ENCODE results near the gene TTC32. TPM values are rescaled to one million over a fixed set of nuclear protein-coding genes. Genes with fewer than 3 reads are reported as not detected.
A peak's percentile ranks its signal among the peaks of the same experiment; 100 is the strongest.

TTC32 gene
- total RNA-seq, 2 experiments from 2014 or later = 21.6 to 24.2 TPM

- peaks cover 22% of the 10 kb centered on the region for H3K36me3 Mint-ChIP-seq (ENCODE audit: low read depth)
Observed at GRCh38 chr2:19914266-19914975, 12.6 kb upstream of the TTC32 start.

GRCh38 chr2:19911808-19912509, 10.2 kb upstream of the TTC32 start:
- no peak for DNase-seq
- TF ChIP-seq, protein P1, sequence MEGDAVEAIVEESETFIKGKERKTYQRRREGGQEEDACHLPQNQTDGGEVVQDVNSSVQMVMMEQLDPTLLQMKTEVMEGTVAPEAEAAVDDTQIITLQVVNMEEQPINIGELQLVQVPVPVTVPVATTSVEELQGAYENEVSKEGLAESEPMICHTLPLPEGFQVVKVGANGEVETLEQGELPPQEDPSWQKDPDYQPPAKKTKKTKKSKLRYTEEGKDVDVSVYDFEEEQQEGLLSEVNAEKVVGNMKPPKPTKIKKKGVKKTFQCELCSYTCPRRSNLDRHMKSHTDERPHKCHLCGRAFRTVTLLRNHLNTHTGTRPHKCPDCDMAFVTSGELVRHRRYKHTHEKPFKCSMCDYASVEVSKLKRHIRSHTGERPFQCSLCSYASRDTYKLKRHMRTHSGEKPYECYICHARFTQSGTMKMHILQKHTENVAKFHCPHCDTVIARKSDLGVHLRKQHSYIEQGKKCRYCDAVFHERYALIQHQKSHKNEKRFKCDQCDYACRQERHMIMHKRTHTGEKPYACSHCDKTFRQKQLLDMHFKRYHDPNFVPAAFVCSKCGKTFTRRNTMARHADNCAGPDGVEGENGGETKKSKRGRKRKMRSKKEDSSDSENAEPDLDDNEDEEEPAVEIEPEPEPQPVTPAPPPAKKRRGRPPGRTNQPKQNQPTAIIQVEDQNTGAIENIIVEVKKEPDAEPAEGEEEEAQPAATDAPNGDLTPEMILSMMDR (IDR thresholded peaks at IDR 0.05) = no peak
- Mint-ChIP-seq H3K4me3 (no peak overlapping the region), H3K9me3 (no peaks in the 10 kb centered on the region), H3K4me1 (ENCODE audit: low read depth) (no peaks in the 10 kb centered on the region), H3K36me3 (ENCODE audit: low read depth) (peaks cover 12% of the 10 kb centered on the region), H3K27me3 (no peaks in the 10 kb centered on the region), H3K27ac (no peak overlapping the region)
- POLR2A ChIA-PET = no interaction called here
- intact Hi-C loops (cut with micrococcal nuclease) = no loop called here
- CTCF ChIA-PET = no interaction called here
- no peak for ATAC-seq

More at GRCh38 chr2:19914266-19914975, 12.6 kb upstream of the TTC32 start:
- POLR2A ChIA-PET = no interaction called here
- ATAC-seq (no peak), DNase-seq (no peak)
- no peak overlapping the region for H3K4me3 Mint-ChIP-seq
- no peaks in the 10 kb centered on the region for H3K4me1 Mint-ChIP-seq (ENCODE audit: low read depth)
- TF ChIP-seq, protein P1 (IDR thresholded peaks at IDR 0.05) = no peak
- CTCF ChIA-PET = no interaction called here
- intact Hi-C loops (cut with micrococcal nuclease) = no loop called here
- no peaks in the 10 kb centered on the region for H3K27me3 Mint-ChIP-seq
- H3K9me3 Mint-ChIP-seq = no peaks in the 10 kb centered on the region
- no peak overlapping the region for H3K27ac Mint-ChIP-seq

DNA sequence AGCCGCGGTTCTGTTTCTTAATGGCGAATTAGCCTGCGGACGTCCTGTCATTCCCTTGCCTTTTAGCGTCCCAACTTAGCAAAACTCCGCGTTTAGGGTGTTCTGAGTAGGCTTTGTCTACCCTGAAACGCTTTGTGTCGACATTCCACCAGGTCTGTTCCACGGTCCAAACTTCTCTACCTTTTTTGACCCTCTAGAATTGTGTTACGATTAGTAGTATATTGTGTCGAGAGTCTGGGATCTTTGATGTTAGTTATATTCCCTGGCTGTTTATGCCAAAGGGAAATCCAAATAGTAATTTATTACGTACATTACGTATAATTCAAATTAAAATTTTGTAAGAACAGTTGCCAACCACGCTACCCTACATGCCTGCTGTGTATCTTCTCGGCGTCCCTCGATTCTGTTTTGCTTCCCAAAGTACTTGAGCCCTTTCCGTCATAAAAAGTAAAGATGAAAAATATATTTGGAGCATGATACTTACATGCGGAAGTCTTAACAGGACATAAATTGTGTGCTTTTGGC, 495 bp upstream of the TTC32 start:
- ChIA-PET CTCF (no interaction called here), POLR2A (no interaction called here)
- no peak for DNase-seq
- intact Hi-C loops (cut with micrococcal nuclease) = loop anchor here (5.0 kb wide), 1 partner anchor 150 kb away; the partner anchor contains the start of gene LAPTM4A
- Mint-ChIP-seq H3K4me3 (peak overlapping the region; percentile 81), H3K27me3 (no peaks in the 10 kb centered on the region), H3K36me3 (ENCODE audit: low read depth) (peaks cover 15% of the 10 kb centered on the region), H3K9me3 (peaks cover 4% of the 10 kb centered on the region), H3K27ac (peak overlapping the region; percentile 97), H3K4me1 (ENCODE audit: low read depth) (peaks cover 42% of the 10 kb centered on the region)
- no peak for ATAC-seq
- TF ChIP-seq, protein P1 (IDR thresholded peaks at IDR 0.05) = no peak

GRCh38 chr2:19900931-19901441, 797 bp downstream of the TTC32 start:
- Mint-ChIP-seq H3K4me3 (peak overlapping the region; percentile 81), H3K4me1 (ENCODE audit: low read depth) (peaks cover 45% of the 10 kb centered on the region), H3K36me3 (ENCODE audit: low read depth) (peaks cover 15% of the 10 kb centered on the region), H3K27me3 (no peaks in the 10 kb centered on the region), H3K27ac (peak overlapping the region; percentile 97), H3K9me3 (peaks cover 4% of the 10 kb centered on the region)
- POLR2A ChIA-PET = interaction anchor here (0.7 to 1.3 kb wide), 8 partner anchors 15 to 1341 kb away, joined by 3 to 8 read pairs (median 4); partner anchors contain the start of gene RDH14
- peak; percentile 1 for ATAC-seq
- TF ChIP-seq, protein P1 (IDR thresholded peaks at IDR 0.05) = no peak
- intact Hi-C loops (cut with micrococcal nuclease) = loop anchor here (5.0 kb wide), 1 partner anchor 151 kb away; the partner anchor contains the start of gene LAPTM4A
- CTCF ChIA-PET = no interaction called here
- peak; percentile 32 for DNase-seq

Measured in activated CD8-positive, alpha-beta T cell treated with anti-CD3 and anti-CD28 coated beads for 36 hours (primary cell).